Gastrocnemius medialis (tissue), 4 donors: ENCODE data around the gene PTGIR. TPM values are rescaled to one million over a fixed set of nuclear protein-coding genes. Genes with fewer than 3 reads are reported as not detected.

ENCODE experiments used
- ATAC-seq, 2 donors: fragments of 150-250 bp; one replicate each; pipeline ENCODE4 v1.9.1; 2016
- DNase-seq, 2 donors: peaks; one replicate each; pipeline ENCODE4 v3.0.0-alpha.2; 2019
- H3K27ac ChIP-seq, 4 donors: fragments of 200-600 bp; sonication (generic); 1 replicate in 1 of 4; 2 replicates in 3 of 4; pipeline ENCODE4 v1.5.1; 2016 to 2018; ENCODE audit warnings: mild to moderate bottlenecking in 2 of 4, moderate library complexity in 1 of 4
- H3K27me3 ChIP-seq, 3 donors: fragments of 200-600 bp; sonication (generic) in 2 of 3; 1 replicate in 1 of 3; 2 replicates in 2 of 3; pipeline versions ENCODE4 v1.5.1 to v1.6.0; 2016 to 2019; ENCODE audit warnings: mild to moderate bottlenecking in 1 of 3, moderate library complexity in 1 of 3
- H3K36me3 ChIP-seq, 2 donors: fragments of 200-600 bp; sonication (generic) in 1 of 2; one replicate each; pipeline ENCODE4 v1.5.1; 2017 to 2018
- H3K4me1 ChIP-seq, 2 donors: fragments of 200-600 bp; sonication (generic) in 1 of 2; one replicate each; pipeline ENCODE4 v1.5.1; 2016 to 2017; ENCODE audit warnings: mild to moderate bottlenecking in 2 of 2
- H3K4me3 ChIP-seq, 4 donors: fragments of 200-600 bp; sonication (generic) in 3 of 4; 1 replicate in 1 of 4; 2 replicates in 3 of 4; pipeline ENCODE4 v1.5.1; 2016 to 2019; ENCODE audit warnings: mild to moderate bottlenecking in 2 of 4
- H3K9me3 ChIP-seq, 3 donors: fragments of 200-600 bp; sonication (generic) in 2 of 3; 1 replicate in 1 of 3; 2 replicates in 2 of 3; pipeline ENCODE4 v1.5.1; 2016 to 2019
- POLR2A ChIP-seq, 2 donors: fragments of 450-650 bp; IDR thresholded peaks; one replicate each; pipeline ENCODE4 v1.6.1; 2017; ENCODE audit warnings: antibody characterized with exemption in 2 of 2, mild to moderate bottlenecking in 2 of 2, moderate library complexity in 2 of 2
- in situ Hi-C, 4 donors: fragments of 200-750 bp; cut with MboI; loops; one replicate each; pipeline versions ENCODE4 v1.15.0 to v1.8.0; 2017; ENCODE audit warnings: low sequenced_read_pairs in 4 of 4
- intact Hi-C: fragments of 100-400 bp; cut with DNase I; formaldehyde crosslinking; loops from one replicate; pipeline ENCODE4 v1.15.1; 2023; ENCODE audit warnings: low total_unique reads
- total RNA-seq, 4 donors: library from RNA; depleted of rRNA; stranded (reverse); fragments of >200 nt; gene quantifications; one replicate each; pipeline versions ENCODE4 v1.1.0 to v1.2.3, GENCODE V29; 2016
- TF ChIP-seq, protein P1 (sequence below), 5 experiments: fragments of 450-650 bp in 3 of 5; fragments of 200-600 bp in 2 of 5; sonication (generic) in 2 of 5; IDR thresholded peaks in 4 of 5; conservative IDR thresholded peaks in 1 of 5; 1 replicate in 4 of 5; 2 replicates in 1 of 5; pipeline ENCODE4 v1.5.1; 2016 to 2019; ENCODE audit warnings: antibody characterized with exemption in 5 of 5, mild to moderate bottlenecking in 3 of 5, moderate library complexity in 3 of 5

The PTGIR gene
- total RNA-seq, 4 donors from 2014 or later: 0.87 to 1.7 (median 1.3) TPM

- in situ Hi-C loops: no loop called here
- DNase-seq (no peak), ATAC-seq (no peak)
- peaks cover 0 to 44% of the 10 kb centered on the region in 2 donors for H3K36me3 ChIP-seq
- H3K9me3 ChIP-seq: no peaks in the 10 kb centered on the region
- H3K4me1 ChIP-seq: peaks cover 35 to 41% of the 10 kb centered on the region in 2 donors
- peak overlapping the region in 2 of 4 donors; percentile 4 to 8 for H3K27ac ChIP-seq
- no peaks in the 10 kb centered on the region for H3K27me3 ChIP-seq
- no peak overlapping the region for H3K4me3 ChIP-seq
- intact Hi-C loops: loop anchor here (5.0 kb wide), 1 partner anchor 912 kb away; the partner anchor contains the start of gene NAPA
- TF ChIP-seq POLR2A (IDR thresholded peaks at IDR 0.05): no peak
- TF ChIP-seq, protein P1, sequence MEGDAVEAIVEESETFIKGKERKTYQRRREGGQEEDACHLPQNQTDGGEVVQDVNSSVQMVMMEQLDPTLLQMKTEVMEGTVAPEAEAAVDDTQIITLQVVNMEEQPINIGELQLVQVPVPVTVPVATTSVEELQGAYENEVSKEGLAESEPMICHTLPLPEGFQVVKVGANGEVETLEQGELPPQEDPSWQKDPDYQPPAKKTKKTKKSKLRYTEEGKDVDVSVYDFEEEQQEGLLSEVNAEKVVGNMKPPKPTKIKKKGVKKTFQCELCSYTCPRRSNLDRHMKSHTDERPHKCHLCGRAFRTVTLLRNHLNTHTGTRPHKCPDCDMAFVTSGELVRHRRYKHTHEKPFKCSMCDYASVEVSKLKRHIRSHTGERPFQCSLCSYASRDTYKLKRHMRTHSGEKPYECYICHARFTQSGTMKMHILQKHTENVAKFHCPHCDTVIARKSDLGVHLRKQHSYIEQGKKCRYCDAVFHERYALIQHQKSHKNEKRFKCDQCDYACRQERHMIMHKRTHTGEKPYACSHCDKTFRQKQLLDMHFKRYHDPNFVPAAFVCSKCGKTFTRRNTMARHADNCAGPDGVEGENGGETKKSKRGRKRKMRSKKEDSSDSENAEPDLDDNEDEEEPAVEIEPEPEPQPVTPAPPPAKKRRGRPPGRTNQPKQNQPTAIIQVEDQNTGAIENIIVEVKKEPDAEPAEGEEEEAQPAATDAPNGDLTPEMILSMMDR (IDR thresholded peaks at IDR 0.05 in 4 of 5, conservative IDR thresholded peaks at IDR 0.05 in 1 of 5): no peak
These were observed 20.0 kb downstream of the PTGIR start for GRCh38 chr19:46604781-46605355.

DNA sequence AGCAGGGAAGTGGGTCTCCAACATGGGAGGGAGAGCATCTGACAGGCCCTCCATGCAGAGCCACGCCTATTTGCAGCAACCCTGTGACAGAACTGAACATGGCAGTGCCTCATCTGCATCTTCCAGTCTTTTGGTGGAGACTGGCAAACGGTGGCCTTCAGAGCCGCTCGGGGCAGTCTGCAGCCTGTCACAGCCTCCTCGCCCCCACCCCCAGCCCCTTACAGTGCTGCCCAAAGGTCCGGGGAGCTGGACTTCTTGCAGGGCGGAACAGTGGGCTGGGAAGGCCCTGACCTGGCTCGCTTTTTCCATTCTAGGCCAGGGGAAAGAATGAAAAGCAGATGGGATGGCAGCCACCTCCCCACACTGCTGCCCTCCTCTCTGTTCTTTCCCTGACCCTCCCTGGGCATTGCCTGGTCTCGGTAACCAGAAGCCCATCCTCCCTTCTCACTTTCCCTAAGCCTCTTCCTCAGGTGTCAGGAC is 21.1 kb downstream of the PTGIR start:
- DNase-seq (no peak), ATAC-seq (no peak)
- Histone ChIP-seq H3K4me3 (no peak overlapping the region), H3K9me3 (no peaks in the 10 kb centered on the region), H3K27ac (peak overlapping the region; percentile 86 to 98 (median 96)), H3K27me3 (no peaks in the 10 kb centered on the region), H3K4me1 (peaks cover 35 to 42% of the 10 kb centered on the region in 2 donors), H3K36me3 (peaks cover 0 to 33% of the 10 kb centered on the region in 2 donors)
- in situ Hi-C loops (no loop called here), intact Hi-C loops (loop anchor here (5.0 kb wide), 1 partner anchor 914 kb away; the partner anchor contains the start of gene NAPA)
- TF ChIP-seq, protein P1 (IDR thresholded peaks at IDR 0.05 in 4 of 5, conservative IDR thresholded peaks at IDR 0.05 in 1 of 5): no peak
- no peak for TF ChIP-seq POLR2A (IDR thresholded peaks at IDR 0.05)

DNA sequence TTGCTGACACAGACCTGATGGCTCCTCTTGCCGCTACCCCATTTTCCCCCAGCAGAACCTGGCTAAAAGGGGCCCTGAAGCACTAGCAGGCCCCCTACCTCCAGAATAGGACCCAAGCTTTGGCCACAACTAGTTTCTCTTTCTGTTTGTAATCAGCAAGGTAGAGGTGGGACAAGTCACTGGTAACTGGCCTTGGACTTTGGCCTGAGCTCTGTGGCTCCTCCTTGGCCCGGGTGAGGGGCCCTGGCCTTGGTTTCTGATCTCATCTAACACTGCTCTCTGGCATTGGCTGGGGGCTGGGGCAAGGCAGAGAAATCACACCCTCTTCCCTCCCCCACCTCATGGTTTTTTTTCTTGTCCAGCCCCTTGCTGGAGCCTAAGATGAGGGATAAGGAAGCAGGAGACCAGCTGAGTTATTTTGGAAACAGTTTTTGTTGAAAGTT is 21.7 kb downstream of the PTGIR start:
- DNase-seq (no peak), ATAC-seq (no peak)
- in situ Hi-C loops: no loop called here
- Histone ChIP-seq H3K27me3 (no peaks in the 10 kb centered on the region), H3K4me3 (peak overlapping the region; percentile 90 to 99 (median 94)), H3K36me3 (peaks cover 0 to 28% of the 10 kb centered on the region in 2 donors), H3K9me3 (no peaks in the 10 kb centered on the region), H3K27ac (peak overlapping the region; percentile 86 to 98 (median 96)), H3K4me1 (peaks cover 35 to 42% of the 10 kb centered on the region in 2 donors)
- intact Hi-C loops: loop anchor here (5.0 kb wide), 1 partner anchor 914 kb away; the partner anchor contains the start of gene NAPA
- no peak for TF ChIP-seq POLR2A (IDR thresholded peaks at IDR 0.05)
- TF ChIP-seq, protein P1 (IDR thresholded peaks at IDR 0.05 in 4 of 5, conservative IDR thresholded peaks at IDR 0.05 in 1 of 5): no peak

- ATAC-seq (no peak), DNase-seq (no peak)
- intact Hi-C loops (loop anchor here (5.0 kb wide), 1 partner anchor 915 kb away; the partner anchor contains the start of gene NAPA), in situ Hi-C loops (no loop called here)
- peak overlapping the region; percentile 86 to 98 (median 96) for H3K27ac ChIP-seq
- peaks cover 0 to 21% of the 10 kb centered on the region in 2 donors for H3K36me3 ChIP-seq
- no peaks in the 10 kb centered on the region for H3K27me3 ChIP-seq
- TF ChIP-seq, protein P1 (IDR thresholded peaks at IDR 0.05 in 4 of 5, conservative IDR thresholded peaks at IDR 0.05 in 1 of 5): no peak
- peak in 1 of 2 donors; percentile 28 for TF ChIP-seq POLR2A (IDR thresholded peaks at IDR 0.05)
- H3K9me3 ChIP-seq: no peaks in the 10 kb centered on the region
- H3K4me3 ChIP-seq: peak overlapping the region; percentile 90 to 99 (median 94)
- H3K4me1 ChIP-seq: peaks cover 35 to 42% of the 10 kb centered on the region in 2 donors
These were observed 22.3 kb downstream of the PTGIR start for GRCh38 chr19:46602392-46603194.
